HG02759 (cell line): Measurements from ENCODE around the gene RHOT2.

ENCODE experiments used
- ATAC-seq: cut with Tn5 transposase; IDR thresholded peaks from one replicate; pipeline ENCODE4 v1.9.1; 2021; ENCODE audit warnings: mild to moderate bottlenecking, moderate library complexity; ENCODE audit not compliant: unreplicated experiment

Gene RHOT2

GRCh38 chr16:669666-670065 is 1.7 kb downstream of the RHOT2 start:
- ATAC-seq, result no peak

- no peak for ATAC-seq
Observed at GRCh38 chr16:670485-671352, 2.8 kb downstream of the RHOT2 start.

DNA sequence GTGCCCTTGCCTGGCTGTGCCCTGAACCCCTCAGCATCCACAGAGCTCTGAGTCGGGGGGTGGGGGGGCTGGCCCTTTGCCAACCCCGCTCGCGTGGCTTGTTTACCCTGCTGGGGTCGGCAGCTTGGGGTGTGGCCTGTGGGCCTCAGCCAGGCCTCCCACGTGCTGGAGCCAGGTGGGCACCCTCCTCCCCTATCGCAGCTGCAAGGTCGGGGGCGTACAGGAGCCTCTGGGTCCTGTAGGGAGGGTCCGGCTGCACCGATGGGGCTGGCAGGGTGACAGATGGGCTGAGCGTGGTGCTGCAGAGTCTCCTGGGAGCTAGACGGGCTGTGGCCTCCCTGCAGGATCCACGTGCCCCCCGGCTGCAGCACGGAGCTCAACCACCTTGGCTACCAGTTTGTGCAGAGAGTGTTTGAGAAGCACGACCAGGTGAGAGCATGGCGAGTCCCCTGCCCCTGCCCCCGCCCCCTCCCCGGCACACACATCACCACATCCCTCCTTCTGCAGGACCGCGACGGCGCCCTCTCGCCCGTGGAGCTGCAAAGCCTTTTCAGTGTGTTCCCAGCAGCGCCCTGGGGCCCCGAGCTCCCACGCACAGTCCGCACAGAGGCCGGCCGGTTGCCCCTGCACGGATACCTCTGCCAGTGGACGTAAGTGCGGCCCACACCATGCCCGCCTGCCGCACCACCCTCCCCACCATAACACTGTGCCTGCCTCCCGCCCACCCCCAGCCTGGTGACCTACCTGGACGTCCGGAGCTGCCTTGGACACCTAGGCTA is 3.6 kb downstream of the RHOT2 start:
- no peak for ATAC-seq

DNA sequence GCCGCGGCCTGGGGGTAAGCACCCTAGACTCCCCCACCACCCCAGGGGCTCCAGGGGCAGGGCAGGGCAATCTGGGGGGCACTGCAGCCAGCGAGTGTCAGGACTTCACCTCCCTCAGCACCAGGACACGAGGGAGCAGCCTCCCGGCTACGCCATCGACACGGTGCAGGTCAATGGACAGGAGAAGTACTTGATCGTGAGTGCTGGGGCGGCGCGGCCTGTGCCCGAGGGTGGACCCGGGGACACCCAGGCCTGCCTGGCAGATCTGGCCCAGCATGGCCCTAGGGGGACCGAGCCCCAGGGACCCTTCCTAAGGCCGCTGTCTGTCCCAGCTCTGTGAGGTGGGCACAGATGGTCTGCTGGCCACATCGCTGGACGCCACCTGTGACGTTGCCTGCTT is 4.4 kb downstream of the RHOT2 start:
- no peak for ATAC-seq

GRCh38 chr16:672851-673250 is 4.9 kb downstream of the RHOT2 start:
- ATAC-seq, result no peak

DNA sequence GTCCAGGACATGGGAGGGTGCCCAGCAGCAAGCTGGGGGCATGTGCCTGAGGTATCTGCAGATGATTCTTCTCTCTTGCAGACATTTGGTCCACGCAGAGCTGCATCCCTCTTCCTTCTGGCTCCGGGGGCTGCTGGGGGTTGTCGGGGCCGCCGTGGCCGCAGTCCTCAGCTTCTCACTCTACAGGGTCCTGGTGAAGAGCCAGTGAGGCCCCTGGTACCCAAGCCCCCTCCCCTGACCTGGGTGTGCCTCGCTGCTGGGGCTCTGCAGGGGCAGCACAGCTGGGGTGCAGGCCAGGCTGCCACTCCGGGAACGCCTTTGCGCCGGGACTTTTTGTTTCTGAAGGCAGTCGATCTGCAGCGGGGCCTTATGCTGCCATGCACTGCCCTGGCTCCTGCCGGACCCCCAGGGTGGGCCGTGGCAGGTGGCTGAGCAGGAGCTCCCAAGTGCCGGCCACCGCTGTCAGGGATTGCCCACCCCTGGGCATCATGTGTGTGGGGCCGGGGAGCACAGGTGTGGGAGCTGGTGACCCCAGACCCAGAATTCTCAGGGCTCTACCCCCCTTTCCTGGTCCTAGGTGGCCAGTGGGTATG is 5.6 kb downstream of the RHOT2 start:
- no peak for ATAC-seq

- ATAC-seq, result no peak
Observed at GRCh38 chr16:674214-674881, 6.4 kb downstream of the RHOT2 start.

- ATAC-seq, result no peak
Observed at GRCh38 chr16:674968-675883, 7.3 kb downstream of the RHOT2 start, which contains the start of gene RHBDL1. RHBDL1 (plus strand) TSS chr16:675671; CDS start chr16:675791, 120 bp downstream.

- no peak for ATAC-seq
Observed at GRCh38 chr16:675884-676564, 8.1 kb downstream of the RHOT2 start.

DNA sequence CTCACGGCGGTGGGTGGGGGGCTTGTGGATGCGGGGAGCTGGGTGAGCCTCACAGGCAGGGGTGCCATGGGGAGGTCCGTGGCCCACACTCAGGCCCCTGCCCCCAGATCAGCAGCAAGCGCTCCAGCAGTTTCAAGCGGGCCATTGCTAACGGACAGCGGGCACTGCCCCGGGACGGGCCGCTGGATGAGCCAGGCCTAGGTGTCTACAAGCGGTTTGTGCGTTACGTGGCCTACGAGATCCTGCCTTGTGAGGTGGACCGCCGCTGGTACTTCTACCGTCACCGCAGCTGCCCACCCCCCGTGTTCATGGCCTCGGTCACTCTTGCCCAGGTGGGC is 8.6 kb downstream of the RHOT2 start:
- no peak for ATAC-seq

GRCh38 chr16:676913-677312 is 9.0 kb downstream of the RHOT2 start:
- ATAC-seq, result no peak

- no peak for ATAC-seq
Observed at GRCh38 chr16:677316-678190, 9.6 kb downstream of the RHOT2 start.

DNA sequence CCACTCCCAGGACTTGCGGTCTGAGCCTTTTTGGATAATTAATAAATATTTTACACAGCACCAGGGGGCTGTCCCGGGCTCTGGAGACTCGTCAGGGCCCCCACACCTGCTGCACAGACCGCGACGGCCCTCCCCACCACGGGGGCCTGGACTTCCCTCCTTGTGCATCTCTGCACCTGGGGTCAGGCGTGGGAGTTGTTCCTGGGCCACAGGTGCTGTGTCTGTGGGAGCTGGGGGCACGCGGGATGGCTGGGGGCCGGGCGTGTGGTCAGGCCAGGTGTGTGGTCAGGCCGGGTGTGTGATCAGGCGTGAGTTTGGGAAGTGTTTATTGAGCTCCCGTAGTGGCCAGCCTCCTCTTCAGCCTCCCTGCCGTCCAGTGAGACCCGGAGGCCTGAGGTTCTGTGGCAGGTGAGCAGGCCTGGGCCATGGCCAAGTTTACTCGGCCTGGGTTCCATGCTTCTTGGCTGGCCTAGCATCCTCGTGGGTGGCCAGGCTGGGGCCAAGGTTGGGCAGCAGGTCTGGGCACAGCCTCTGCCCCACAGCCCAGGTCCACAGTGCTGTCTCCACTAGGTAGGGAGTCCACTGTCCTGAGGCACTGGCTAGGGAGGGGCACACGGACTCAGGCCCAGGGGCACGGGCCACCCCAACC is 10.4 kb downstream of the RHOT2 start:
- no peak for ATAC-seq

DNA sequence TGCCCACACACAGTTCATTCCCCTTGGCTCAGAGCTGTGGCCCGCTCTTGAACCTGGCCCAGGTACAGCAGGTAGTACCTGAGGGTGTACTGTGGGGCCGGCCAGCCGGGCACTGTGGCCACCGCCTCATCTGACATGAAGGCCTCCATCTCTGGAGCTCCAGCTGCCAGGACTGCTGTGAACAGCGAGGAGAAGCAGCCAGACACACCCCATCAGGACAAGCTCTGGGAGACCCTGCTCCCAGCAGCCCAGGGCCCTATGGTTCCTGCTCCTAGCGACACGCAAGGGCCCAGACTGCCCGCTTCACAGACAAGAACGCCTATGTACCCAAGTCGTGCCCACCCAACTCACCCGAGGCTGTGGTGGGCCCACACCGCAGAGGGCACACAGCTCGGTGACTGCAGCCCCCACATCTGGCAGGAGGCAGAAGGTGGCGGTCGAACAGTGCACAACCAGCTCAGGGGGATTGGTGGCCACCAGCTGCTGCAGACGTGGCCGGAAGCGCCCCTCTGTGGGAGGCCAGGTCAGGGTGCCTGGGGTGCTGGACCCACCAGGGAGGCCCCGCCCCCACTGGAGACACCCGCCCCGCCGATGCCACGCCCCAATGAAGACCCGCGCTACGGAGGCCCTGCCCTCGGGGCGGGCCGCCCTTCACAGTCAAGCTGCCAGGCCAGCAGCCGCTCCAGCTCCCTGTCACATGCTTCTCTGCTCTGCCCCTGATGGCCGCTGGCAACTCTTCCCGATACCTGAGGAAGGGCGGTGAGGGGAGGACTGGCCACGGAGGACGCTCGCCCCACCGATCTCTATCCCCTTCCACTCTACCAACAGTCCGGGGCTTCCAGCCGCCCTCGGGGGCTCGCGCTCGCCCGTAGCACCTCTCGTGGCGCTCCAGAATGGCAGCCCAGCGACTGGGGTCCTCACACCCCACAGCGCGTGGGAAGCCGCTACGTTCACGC is 11.2 kb downstream of the RHOT2 start:
- peak; percentile 7 for ATAC-seq

- peak; percentile 57 for ATAC-seq
Observed at GRCh38 chr16:679814-680624, 12.1 kb downstream of the RHOT2 start, which contains the start of gene STUB1. STUB1 (plus strand) TSS chr16:680410; CDS start chr16:680526, 116 bp downstream.

DNA sequence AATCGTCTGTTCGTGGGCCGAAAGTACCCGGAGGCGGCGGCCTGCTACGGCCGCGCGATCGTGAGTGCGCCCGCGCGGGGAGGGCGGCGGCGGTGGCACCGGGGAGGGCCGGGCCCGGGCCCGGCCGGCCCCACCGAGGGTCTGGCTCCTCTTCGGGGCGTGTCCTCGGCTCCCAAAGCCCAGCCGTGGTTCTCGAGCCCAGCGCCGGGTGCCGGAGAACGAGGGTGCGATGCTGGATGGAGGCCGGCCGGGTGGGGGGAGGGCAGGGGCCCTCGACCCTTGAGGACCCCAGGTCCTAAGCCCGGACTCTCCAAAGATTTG is 12.7 kb downstream of the RHOT2 start:
- no peak for ATAC-seq
